ENCODE measurements around the gene NR2F1-AS1.
A peak's percentile ranks its signal among the peaks of the same experiment; 100 is the strongest.

NR2F1-AS1 gene

GRCh38 chr5:93580927-93581445, at the start of gene NR2F1-AS1:
TSS of gene NR2F1-AS1 (minus strand) at chr5:93581219.
- no peaks in the 10 kb centered on the region for H3K36me3 ChIP-seq (ENCODE audit: insufficient read depth, low read length)
- H3K9ac ChIP-seq (ENCODE audit: low read depth, low read length): peak within 1 kb of the TSS; percentile 49; the same call in 1 of the 2 replicates
- H3K9me3 ChIP-seq (ENCODE audit: control insufficient read depth, insufficient read depth, low read length): no peaks in the 10 kb centered on the region
- H3K4me1 ChIP-seq (ENCODE audit: insufficient read depth, low read length): peaks cover 4% of the 10 kb centered on the region; the same call in 1 of the 2 replicates

GRCh38 chr5:93626801-93627200, 45.8 kb upstream of the NR2F1-AS1 start:
- Histone ChIP-seq H3K9me3 (ENCODE audit: control insufficient read depth, insufficient read depth, low read length) (no peaks in the 10 kb centered on the region), H3K4me1 (ENCODE audit: insufficient read depth, low read length) (no peaks in the 10 kb centered on the region), H3K9ac (ENCODE audit: low read depth, low read length) (no peak overlapping the region), H3K36me3 (ENCODE audit: insufficient read depth, low read length) (no peaks in the 10 kb centered on the region)

DNA sequence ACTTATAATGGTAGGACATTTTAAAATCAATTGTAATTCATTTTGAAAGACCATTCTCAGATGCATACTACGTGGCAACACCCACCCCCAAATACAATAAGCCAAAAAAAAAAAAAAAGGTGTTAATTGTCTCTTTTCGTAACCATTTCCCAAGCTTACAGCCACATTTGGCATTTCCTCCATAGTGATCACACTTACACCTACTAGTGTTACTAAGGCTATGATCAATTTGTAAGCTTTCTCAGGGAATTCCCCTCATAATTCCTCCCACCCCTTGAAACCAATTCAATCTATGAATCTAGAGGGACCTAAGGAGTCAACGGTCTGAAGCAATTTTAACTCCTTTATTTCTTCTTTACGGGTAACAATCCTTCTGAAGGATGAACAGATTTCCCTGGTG, 42.1 kb upstream of the NR2F1-AS1 start:
- Histone ChIP-seq H3K36me3 (ENCODE audit: insufficient read depth, low read length) (no peaks in the 10 kb centered on the region), H3K9me3 (ENCODE audit: control insufficient read depth, insufficient read depth, low read length) (no peaks in the 10 kb centered on the region), H3K9ac (ENCODE audit: low read depth, low read length) (no peak overlapping the region), H3K4me1 (ENCODE audit: insufficient read depth, low read length) (no peaks in the 10 kb centered on the region)

DNA sequence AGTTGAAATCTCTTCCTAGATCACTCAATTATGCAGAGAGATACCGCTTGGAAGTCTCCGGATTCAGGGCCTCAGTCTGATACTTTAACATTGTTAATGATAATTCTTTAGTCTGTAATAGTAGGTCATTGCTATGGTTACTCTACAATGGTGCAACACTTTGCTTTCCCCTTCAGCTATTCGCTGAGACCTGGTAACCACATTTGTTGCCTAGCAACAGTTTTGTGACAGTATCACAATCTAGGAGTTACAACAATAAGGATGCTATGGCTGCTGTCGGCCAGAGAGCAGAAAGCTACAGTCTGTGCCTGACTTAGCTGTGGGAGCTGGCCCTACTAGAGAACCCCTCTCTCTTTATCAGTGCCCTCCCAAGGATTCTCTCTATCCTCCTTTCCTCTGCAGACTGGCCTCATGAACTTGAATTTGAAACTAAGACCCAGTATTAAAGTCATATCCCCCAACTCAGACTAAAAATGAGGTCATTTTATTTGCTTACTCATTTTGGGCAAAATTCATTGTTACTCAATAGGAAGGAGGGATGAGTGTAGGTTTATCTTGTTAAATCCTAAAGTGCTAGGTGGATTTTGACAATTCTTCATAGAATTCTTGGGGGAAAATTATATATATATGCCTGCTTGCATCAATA, 41.3 kb upstream of the NR2F1-AS1 start:
- H3K9ac ChIP-seq (ENCODE audit: low read depth, low read length): no peak overlapping the region
- H3K9me3 ChIP-seq (ENCODE audit: control insufficient read depth, insufficient read depth, low read length): no peaks in the 10 kb centered on the region
- H3K4me1 ChIP-seq (ENCODE audit: insufficient read depth, low read length): no peaks in the 10 kb centered on the region
- no peaks in the 10 kb centered on the region for H3K36me3 ChIP-seq (ENCODE audit: insufficient read depth, low read length)

DNA sequence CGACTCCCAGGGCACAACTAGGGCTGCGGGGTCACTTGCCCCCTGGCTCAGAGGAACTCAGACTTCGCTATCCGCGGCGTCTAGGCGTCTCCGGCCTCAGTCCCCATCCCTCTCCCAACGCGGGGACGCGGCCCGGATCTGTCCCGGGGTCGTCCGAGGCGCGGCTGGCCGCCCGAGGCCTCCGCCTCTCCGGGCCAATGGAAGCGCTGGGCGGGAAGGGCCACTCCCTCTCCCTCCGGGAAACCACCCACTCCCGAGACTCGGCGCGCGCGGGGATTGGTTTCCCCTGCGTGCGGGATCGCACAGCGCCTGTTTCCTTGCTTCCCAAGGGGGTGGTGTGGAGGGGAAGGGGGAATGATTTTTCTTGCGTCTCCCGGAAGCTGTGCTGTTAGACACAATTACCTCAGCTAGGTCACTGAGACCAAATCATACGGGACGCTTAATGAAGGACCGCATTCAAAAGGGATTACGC, 40.3 kb upstream of the NR2F1-AS1 start:
- H3K9ac ChIP-seq (ENCODE audit: low read depth, low read length): peak overlapping the region; percentile 68; the same call in 1 of the 2 replicates
- H3K36me3 ChIP-seq (ENCODE audit: insufficient read depth, low read length): no peaks in the 10 kb centered on the region
- no peaks in the 10 kb centered on the region for H3K4me1 ChIP-seq (ENCODE audit: insufficient read depth, low read length)
- H3K9me3 ChIP-seq (ENCODE audit: control insufficient read depth, insufficient read depth, low read length): no peaks in the 10 kb centered on the region

GRCh38 chr5:93620487-93621326, 39.7 kb upstream of the NR2F1-AS1 start:
- Histone ChIP-seq H3K9me3 (ENCODE audit: control insufficient read depth, insufficient read depth, low read length) (no peaks in the 10 kb centered on the region), H3K9ac (ENCODE audit: low read depth, low read length) (peak overlapping the region; percentile 68; the same call in 1 of the 2 replicates), H3K4me1 (ENCODE audit: insufficient read depth, low read length) (no peaks in the 10 kb centered on the region), H3K36me3 (ENCODE audit: insufficient read depth, low read length) (no peaks in the 10 kb centered on the region)

GRCh38 chr5:93616538-93617174, 35.6 kb upstream of the NR2F1-AS1 start:
- H3K4me1 ChIP-seq (ENCODE audit: insufficient read depth, low read length): no peaks in the 10 kb centered on the region
- H3K9ac ChIP-seq (ENCODE audit: low read depth, low read length): no peak overlapping the region
- no peaks in the 10 kb centered on the region for H3K36me3 ChIP-seq (ENCODE audit: insufficient read depth, low read length)
- no peaks in the 10 kb centered on the region for H3K9me3 ChIP-seq (ENCODE audit: control insufficient read depth, insufficient read depth, low read length)

DNA sequence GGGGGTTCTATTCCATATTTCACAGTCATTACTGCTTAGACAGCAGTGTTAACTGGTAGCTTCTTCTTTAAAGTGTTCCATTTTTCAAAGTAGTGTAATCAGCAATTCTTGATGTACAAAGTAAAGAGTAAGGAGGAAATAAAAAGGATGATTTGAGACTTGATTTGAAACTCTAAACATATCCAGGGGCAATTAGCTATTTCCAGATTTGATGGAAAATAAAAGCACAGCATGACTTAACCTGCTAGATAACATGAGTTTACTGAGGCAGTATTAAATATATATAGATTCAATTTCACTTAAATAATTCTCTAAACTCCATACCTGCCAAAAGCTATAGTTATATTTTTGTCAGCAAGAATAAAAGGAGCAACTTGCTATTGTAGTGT, 31.8 kb upstream of the NR2F1-AS1 start:
- Histone ChIP-seq H3K9ac (ENCODE audit: low read depth, low read length) (no peak overlapping the region), H3K36me3 (ENCODE audit: insufficient read depth, low read length) (no peaks in the 10 kb centered on the region), H3K4me1 (ENCODE audit: insufficient read depth, low read length) (no peaks in the 10 kb centered on the region), H3K9me3 (ENCODE audit: control insufficient read depth, insufficient read depth, low read length) (no peaks in the 10 kb centered on the region)

GRCh38 chr5:93611976-93612854, 31.2 kb upstream of the NR2F1-AS1 start:
- Histone ChIP-seq H3K36me3 (ENCODE audit: insufficient read depth, low read length) (no peaks in the 10 kb centered on the region), H3K9ac (ENCODE audit: low read depth, low read length) (no peak overlapping the region; the same call in 1 of the 2 replicates), H3K9me3 (ENCODE audit: control insufficient read depth, insufficient read depth, low read length) (no peaks in the 10 kb centered on the region), H3K4me1 (ENCODE audit: insufficient read depth, low read length) (peaks cover 4% of the 10 kb centered on the region; the same call in 1 of the 2 replicates)

- peaks cover 4% of the 10 kb centered on the region; the same call in 1 of the 2 replicates for H3K4me1 ChIP-seq (ENCODE audit: insufficient read depth, low read length)
- no peak overlapping the region for H3K9ac ChIP-seq (ENCODE audit: low read depth, low read length)
Observed at GRCh38 chr5:93611273-93611975, 30.4 kb upstream of the NR2F1-AS1 start.

GRCh38 chr5:93610581-93611272, 29.7 kb upstream of the NR2F1-AS1 start:
- H3K4me1 ChIP-seq (ENCODE audit: insufficient read depth, low read length): peaks cover 4% of the 10 kb centered on the region; the same call in 1 of the 2 replicates
- no peak overlapping the region for H3K9ac ChIP-seq (ENCODE audit: low read depth, low read length)
- no peaks in the 10 kb centered on the region for H3K9me3 ChIP-seq (ENCODE audit: control insufficient read depth, insufficient read depth, low read length)
- no peaks in the 10 kb centered on the region for H3K36me3 ChIP-seq (ENCODE audit: insufficient read depth, low read length)

More at GRCh38 chr5:93611273-93611975, 30.4 kb upstream of the NR2F1-AS1 start:
- Histone ChIP-seq H3K9me3 (ENCODE audit: control insufficient read depth, insufficient read depth, low read length) (no peaks in the 10 kb centered on the region), H3K36me3 (ENCODE audit: insufficient read depth, low read length) (no peaks in the 10 kb centered on the region)

GRCh38 chr5:93609762-93610161, 28.7 kb upstream of the NR2F1-AS1 start:
- Histone ChIP-seq H3K9me3 (ENCODE audit: control insufficient read depth, insufficient read depth, low read length) (no peaks in the 10 kb centered on the region), H3K9ac (ENCODE audit: low read depth, low read length) (no peak overlapping the region), H3K36me3 (ENCODE audit: insufficient read depth, low read length) (no peaks in the 10 kb centered on the region), H3K4me1 (ENCODE audit: insufficient read depth, low read length) (peaks cover 4% of the 10 kb centered on the region; the same call in 1 of the 2 replicates)
